Inflammatory macrophage (primary cell): ENCODE measurements around the gene NOL12.
A peak's percentile ranks its signal among the peaks of the same experiment; 100 is the strongest.
"Not testable (repeated sequence)": the region's sequence is repeated elsewhere in the genome, so short reads cannot be mapped to it uniquely, and the experiment has no call there.

ENCODE experiments used
- DNase-seq, 2 donors: peaks; one replicate each; pipeline ENCODE4 v3.0.0-alpha.2; 2020 to 2022

The NOL12 gene

GRCh38 chr22:37714634-37715033, 28.5 kb downstream of the NOL12 start:
- no peak for DNase-seq

DNA sequence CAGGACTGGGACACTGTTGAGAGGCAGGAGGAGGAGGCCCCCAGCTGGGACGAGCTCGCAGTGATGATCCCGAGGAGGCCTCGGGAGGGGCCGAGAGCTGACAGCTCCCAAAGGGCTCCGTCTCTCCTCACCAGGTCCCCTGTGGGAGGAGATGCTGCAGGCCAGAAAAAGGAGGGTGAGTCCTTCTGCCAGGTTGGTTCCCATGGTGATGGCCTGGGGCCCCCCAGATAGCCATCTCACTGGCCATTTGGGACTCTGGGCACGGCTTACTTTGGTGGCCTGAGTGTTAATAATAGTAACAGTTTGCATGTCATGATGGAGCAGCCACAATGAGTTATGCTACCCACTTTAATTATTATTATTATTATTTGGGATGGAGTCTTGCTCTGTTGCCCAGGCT, 29.6 kb downstream of the NOL12 start:
- no peak for DNase-seq

- DNase-seq, result no peak
These were observed 30.6 kb downstream of the NOL12 start for GRCh38 chr22:37716708-37717107.

DNA sequence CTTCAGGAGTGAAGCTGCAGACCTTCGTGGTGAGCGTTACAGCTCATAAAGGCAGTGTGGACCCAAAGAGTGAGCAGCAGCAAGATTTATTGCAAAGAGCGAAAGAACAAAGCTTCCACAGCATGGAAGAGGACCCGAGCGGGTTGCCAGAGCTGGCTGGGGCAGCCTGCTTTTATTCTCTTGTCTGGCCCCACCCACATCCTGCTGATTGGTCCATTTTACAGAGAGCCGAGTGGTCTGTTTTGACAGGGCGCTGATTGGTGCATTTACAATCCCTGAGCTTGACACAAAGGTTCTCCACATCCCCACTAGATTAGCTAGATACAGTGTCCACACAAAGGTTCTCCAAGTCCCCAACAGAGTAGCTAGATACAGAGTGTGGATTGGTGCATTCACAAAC, 31.1 kb downstream of the NOL12 start:
- not testable (repeated sequence) for DNase-seq

GRCh38 chr22:37717746-37718305, 31.7 kb downstream of the NOL12 start:
- DNase-seq, result not testable (repeated sequence)

GRCh38 chr22:37725551-37726240, 39.6 kb downstream of the NOL12 start:
- DNase-seq, result no peak

- DNase-seq, result peak; percentile 55 to 69
These were observed 40.2 kb downstream of the NOL12 start for GRCh38 chr22:37726241-37726887.

GRCh38 chr22:37728620-37729019, 42.5 kb downstream of the NOL12 start:
- DNase-seq, result no peak

DNA sequence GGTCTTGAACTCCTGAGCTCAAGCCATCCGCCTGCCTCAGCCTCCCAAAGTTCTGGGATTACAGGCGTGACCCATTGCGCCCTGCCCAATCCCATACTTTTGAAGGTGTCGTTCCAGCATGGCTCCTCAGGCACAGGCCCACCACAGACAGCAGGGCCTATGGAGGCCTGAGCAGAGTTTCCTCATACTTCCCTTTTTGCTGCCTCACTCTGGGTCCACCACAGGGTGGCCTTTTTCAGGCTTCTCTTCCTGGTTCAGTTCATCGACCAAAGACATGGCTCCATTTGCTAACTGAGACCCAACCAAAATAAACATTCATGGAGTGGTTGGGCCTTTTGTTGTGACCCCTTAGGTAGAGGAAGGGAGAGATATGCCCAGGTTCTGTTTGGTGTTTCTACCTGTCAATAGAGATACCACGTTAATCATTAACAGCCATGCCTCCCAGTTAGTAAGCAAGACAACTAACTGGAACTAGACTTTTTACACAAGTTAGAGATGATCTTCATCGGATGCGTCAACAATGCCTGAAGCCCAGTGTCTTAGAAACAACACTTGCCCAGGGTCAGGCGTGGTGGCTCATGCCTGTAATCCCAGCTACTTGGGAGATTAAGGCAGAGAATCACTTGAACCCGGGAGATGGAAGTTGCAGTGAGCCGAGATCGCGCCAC, 45.8 kb downstream of the NOL12 start:
- peak; percentile 69 to 74 for DNase-seq

DNA sequence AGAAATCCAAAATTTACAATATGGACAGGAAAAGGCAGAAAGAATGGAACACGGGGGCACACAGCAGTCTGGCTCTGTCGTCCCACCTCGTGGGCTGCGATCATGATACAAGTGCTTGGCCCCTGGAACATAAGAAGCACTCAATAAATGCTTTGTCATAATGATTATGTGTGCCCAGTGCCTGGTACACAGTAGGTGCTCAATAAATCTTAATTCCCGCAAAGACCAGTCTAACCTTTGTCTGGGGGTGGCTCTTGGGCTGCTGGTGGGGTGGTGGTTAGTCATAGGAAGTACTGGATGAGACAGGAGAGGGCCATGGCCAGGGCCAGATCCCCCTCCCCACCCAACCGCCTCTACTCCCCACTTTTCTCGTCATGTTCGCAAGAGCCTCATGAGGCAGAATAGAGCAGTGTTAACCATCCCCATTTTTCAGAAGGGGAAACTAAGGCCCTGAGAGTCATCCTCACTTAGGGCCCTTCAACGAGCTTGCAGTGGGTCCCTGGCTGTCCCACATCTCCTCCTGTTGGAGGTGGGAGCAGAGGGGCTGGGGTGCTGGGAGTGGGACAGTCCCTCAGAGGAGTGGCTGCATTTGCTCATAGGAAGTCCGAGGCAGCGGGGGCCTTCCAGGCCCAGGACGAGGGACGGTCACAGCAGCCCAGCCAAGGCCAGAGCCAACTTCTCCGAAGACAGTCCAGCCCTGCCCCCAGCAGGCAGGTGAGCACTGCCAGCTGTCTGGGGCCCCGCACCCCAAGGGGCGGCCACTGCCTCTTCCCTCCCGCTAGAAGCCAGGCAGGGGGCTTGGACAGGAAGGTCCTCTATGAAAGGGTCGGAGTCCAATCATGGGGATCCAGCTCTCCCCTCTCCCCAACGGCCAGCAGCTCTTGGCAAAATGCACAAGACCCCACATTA, 46.8 kb downstream of the NOL12 start:
- no peak for DNase-seq

- DNase-seq, result no peak
These were observed 47.7 kb downstream of the NOL12 start for GRCh38 chr22:37733625-37734401.

DNA sequence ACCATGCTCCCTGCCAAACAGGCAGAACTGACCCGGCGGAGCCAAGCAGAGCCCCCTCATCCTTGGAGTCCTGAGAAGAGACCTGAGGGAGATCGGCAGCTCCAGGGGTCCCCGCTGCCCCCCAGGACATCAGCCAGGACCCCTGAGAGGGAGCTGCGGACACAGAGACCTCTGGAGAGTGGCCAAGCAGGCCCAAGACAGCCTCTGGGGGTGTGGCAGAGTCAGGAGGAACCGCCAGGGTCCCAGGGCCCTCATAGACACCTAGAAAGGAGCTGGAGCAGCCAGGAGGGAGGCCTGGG, 48.2 kb downstream of the NOL12 start:
- DNase-seq, result no peak

DNA sequence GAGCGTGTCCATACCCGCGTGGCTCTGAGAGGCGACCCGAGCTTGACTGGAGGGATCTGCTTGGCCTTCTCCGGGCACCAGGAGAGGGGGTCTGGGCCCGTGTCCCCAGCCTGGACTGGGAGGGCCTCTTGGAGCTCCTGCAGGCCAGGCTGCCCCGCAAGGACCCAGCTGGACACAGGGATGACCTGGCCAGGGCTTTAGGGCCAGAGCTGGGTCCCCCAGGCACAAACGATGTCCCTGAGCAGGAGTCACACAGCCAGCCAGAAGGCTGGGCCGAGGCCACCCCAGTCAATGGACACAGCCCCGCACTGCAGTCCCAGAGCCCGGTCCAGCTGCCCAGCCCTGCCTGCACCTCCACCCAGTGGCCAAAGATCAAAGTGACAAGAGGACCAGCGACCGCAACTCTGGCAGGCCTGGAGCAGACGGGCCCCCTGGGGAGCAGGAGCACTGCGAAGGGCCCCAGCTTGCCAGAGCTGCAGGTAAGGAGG, 48.9 kb downstream of the NOL12 start:
- DNase-seq, result peak; percentile 21 to 57

DNA sequence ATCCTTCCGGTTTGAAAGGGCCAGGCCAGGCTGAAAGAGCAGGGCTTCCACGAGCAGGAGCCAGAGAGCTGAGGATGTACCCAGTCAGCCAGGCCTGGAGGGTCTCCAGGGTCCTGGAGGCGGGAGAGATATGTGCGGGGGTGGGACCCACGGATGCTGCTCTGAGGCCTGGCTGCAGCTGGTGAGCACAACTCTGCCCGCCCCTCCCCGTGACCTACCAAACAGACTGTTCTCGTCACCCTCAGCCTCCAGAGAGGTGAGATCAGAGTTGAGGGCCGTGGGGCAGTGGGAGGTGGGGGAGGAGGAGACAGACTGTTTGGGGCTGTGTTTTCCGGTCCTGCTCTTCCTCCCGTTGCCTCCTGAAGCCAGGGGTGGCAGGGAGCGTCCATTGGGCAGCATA, 52.9 kb downstream of the NOL12 start:
- DNase-seq, result peak in 1 of 2 donors; percentile 64

- DNase-seq, result peak; percentile 87 to 93
These were observed 53.5 kb downstream of the NOL12 start for GRCh38 chr22:37739611-37740049.

DNA sequence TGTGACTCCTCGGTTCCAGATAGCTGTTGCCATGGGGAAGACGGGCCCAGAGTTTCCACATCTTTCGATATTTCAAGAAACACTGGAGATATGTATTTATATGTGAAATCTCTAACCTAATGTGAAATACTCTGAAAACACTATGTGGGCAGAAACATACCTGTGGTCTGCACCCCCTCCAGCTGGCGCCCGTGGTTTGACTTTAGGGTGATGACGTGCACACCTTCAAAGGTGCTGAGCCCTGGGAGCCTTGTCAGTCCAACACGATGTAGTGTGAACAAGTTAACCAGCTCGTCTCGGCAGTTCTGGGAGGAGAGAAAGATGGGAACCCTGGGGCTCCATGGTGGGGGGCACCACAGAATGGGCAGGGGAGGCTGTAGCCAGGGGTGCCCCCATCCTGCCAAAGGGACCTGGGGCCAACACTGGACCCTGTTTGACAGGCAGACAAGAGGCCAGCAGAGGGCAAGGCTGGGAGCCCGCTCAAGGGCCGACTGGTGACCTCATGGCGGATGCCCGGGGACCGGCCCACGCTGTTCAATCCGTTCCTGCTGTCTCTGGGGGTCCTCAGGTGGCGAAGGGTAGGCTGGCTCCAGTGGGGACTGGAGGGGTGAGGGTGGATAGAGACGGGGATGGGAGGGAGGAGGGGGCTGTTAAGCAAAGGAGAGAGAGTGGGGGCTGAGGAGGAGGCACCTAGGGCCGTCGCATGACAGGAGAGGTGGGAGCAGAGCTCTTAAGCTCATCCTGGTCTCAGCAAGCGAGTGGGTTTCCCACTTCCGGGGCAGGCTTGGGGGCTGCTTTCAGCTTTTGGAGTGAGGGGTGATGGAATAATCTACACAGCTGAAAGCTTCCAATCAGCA, 54.5 kb downstream of the NOL12 start:
- DNase-seq, result no peak

GRCh38 chr22:37741312-37741795, 55.2 kb downstream of the NOL12 start:
- DNase-seq, result peak; percentile 69 to 70

DNA sequence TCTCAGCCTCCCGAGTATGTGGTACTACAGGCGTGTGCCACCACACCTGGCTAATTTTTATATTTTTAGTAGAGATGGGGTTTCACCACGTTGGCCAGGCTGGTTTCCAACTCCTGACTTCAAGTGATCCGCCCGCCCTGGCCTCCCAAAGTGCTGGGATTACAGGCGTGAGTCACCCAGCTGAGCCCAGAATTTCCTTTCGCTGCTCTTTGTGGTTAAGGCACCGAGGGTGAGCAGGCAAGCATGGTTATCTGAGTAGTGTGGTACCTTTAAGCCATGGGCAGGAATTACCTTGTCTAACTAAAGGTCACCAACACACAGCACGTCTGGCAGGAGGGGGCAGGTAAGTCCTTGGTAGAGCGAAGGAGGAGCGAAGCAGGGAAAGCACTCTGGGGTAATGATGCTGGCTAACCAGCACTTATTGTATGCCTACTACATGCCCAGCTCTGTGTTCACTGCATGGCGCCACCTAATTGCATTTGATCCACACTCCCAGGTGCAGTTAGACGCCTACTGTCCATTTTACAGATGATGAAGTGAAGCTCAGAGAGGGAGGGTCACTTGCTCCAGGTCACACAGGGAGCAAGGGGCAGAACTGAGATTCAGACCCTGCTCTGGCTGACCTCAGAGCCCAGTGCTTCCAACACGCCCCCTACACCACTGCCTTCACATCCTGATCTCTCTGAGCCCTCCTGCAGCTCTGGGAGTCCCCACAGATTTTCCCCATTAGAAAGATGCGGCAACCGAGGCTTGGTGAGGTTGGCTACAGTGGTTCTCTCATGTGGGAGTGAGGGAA, 56.4 kb downstream of the NOL12 start:
- DNase-seq, result peak in 1 of 2 donors; percentile 44
